GM10266 (cell line): ENCODE results near the gene SPTLC1.
"Not testable (repeated sequence)": the region's sequence is repeated elsewhere in the genome, so short reads cannot be mapped to it uniquely, and the experiment has no call there.

Experiments used
- DNase-seq: peaks from one replicate; pipeline ENCODE4 v3.0.0; 2012; ENCODE audit errors: extremely low spot score
- TF ChIP-seq, protein P1 (sequence below): IDR thresholded peaks from 2 replicates; pipeline ENCODE4 v1.5.1; 2012; ENCODE audit warnings: mild to moderate bottlenecking, low read depth; ENCODE audit not compliant: control insufficient read depth, insufficient read depth; ENCODE audit errors: missing control alignments

The SPTLC1 gene

DNA sequence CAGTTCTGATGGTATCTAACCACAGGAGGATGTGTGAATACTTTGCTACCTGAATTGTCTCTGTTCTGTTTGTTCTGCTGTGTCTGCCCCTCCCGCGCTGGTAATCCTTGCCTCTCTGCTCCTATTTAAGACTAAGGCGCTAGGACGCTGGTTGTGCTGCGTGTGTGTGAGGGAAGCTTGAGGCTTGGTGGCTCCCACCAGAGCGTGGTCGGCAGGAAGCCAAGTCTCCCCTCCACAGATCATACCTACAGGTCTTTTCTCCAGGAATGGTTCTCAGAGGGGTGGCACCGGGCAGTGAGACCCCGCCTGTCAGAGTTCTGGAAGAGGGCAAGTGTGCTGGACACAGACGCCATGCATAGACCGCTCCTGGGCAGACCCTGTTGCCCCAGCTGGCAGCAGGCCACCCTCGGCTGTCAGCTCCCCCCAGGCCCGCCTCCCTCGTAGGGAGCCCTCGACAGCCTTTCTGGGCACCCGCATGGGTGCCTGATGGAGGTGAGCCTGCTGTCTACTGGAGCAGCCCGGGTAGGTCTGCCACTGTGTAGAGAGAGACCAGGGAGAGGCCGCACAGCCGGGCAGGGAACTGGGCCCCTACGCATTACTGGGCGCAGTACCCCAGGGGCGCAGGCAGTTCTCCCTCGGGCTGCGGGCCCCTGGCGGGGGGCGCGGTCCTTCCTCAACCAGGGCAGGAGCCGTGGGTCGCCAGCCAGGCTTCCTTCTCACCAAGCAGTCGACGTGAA lies 111.7 kb downstream of the SPTLC1 start:
- TF ChIP-seq, protein P1, sequence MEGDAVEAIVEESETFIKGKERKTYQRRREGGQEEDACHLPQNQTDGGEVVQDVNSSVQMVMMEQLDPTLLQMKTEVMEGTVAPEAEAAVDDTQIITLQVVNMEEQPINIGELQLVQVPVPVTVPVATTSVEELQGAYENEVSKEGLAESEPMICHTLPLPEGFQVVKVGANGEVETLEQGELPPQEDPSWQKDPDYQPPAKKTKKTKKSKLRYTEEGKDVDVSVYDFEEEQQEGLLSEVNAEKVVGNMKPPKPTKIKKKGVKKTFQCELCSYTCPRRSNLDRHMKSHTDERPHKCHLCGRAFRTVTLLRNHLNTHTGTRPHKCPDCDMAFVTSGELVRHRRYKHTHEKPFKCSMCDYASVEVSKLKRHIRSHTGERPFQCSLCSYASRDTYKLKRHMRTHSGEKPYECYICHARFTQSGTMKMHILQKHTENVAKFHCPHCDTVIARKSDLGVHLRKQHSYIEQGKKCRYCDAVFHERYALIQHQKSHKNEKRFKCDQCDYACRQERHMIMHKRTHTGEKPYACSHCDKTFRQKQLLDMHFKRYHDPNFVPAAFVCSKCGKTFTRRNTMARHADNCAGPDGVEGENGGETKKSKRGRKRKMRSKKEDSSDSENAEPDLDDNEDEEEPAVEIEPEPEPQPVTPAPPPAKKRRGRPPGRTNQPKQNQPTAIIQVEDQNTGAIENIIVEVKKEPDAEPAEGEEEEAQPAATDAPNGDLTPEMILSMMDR, result no peak

DNA sequence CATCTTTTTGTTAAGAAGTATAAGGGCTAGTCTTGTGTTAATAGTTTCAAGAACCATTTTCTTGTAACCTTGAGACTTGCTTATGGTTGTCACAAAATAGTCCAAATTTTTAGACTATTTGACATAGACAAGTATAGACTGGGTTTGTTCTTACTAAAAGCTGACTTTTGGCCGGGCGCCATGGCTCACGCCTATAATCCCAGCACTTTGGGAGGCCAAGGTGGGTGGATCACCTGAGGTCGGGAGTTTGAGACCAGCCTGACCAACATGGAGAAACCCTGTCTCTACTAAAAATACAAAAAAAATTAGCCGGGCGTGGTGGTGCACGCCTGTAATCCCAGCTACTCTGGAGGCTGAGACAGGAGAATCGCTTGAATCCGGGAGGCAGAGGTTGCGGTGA lies 113.3 kb downstream of the SPTLC1 start:
- not testable (repeated sequence) for DNase-seq

More for the DNA sequence above, 111.7 kb downstream of the SPTLC1 start:
- DNase-seq, result no peak

DNA sequence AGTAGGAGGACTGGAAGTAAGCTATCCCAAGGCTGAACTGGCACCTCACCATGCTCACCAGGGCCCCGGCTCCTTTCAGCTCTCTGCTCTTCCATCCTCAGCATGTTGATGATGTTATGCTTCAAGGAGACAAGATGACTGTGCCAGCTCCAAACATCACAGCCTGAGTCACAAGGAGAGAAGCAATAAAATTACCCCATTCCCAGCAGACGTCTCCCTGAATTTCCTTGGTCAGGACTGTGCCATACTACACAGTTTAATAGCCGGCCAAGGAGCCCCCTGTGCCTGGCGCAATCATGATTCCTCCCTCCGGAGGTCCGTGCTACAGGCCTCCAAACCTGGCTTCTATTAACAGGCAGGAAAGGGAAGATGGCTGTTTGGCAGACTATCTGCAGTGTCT lies 114.0 kb downstream of the SPTLC1 start:
- no peak for DNase-seq

DNA sequence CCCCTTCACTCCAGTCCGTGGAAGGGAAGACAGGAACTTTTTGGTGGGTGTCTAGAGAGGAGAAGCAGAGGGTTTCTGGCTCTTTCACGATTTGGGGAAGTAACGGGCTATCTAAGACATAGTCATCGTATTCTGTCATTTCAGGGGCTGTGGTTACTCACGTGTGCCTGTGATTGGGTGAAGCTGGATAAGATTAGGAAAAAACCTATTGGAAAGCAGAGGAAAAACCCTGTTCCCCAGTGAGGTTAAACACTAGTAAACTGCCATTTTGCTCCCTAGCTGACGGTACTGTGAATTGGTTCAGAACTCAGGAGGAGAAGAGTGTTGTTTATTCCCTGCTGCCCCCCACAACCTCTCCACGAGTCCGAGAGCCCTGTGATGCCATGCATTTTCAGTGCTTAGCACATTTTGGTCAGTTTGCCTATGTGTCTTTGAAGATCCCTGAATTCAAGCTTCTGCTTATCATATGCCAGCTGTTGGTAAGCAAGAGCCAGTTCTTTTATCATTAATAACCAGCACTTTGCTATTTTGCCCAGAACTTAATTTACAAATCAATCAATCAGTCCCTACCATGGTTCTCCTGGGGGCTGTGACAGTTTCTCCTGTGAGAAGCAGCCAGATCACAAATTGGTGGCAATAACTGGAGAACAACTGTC lies 120.1 kb downstream of the SPTLC1 start:
- DNase-seq, result no peak
- TF ChIP-seq, protein P1, result no peak

More for the DNA sequence above, 114.0 kb downstream of the SPTLC1 start:
- TF ChIP-seq, protein P1, result no peak

DNA sequence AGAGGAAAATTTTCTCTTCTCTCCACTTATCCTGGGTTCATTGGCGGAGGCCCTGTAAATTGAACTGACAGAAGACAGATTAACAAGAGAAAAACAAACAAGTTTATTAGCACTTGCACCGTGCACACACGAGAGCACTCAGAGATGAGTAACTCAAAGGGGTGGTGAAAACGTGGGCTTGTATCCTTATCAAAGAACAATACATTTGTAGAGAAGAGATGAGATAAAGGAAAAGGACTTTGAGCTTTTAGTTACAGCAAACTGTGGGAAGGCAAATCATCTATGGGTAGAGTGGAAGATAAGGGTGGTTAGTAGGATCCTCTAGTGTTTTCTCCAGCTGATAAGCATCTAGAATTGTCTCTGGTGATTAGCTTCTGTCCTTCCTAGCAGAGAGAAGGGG lies 120.8 kb downstream of the SPTLC1 start:
- TF ChIP-seq, protein P1, result no peak
- no peak for DNase-seq

DNA sequence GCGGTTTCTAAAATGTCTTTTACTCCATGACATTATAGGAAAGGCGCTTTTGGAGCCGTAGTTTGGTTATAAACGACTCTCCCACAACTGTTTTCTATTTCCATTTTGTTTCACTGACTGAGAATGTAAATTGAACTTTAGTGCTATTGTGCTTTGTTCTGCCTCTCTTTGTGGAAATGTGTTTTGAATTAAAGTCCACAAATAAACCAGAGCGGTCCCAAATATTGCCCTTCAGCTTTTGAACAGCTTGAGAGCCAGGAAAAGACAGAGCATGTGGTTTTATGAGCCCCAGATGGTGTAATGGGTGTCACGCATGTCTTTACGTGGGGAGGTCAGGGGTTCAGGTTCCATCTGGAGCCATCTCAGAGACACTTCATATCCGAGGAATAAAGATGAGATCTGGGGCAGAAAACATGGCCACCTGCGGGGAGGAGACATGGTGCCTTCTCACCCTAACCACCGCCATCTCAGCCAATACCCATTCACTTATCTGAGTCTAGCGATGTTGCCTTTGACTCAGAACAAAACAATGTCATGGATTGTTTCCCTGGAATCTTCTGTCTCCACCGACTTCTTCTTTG lies 122.7 kb downstream of the SPTLC1 start:
- DNase-seq, result no peak
- TF ChIP-seq, protein P1, result no peak

DNA sequence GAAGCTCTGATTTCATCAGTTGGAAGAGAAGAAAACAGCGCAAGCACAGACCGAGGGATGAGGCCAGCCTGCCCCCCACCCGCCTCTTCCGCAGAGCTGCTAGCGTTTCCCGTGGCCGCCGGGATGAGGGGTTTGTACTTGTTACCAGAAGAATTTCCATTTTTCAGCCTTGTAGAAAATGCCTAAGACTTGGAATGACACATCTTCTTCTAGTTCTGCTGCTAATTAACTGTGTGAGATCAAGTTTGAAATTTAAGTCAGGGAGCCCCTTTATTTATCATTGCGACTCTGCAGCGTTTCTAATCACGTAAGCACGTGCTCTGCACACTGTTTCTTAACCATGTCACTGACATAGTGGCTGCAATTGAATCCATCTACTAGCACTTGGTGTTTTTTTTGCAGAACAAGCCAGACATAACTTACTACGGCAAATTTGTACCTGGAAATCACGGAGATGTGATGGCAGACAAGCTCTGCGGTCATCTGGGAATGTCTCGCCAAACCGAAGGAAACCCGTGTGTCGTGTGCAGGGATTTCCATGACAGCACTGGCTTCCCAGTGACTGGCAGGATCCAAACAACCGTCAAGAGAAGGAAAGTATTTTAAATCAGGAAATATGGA lies 123.4 kb downstream of the SPTLC1 start:
- TF ChIP-seq, protein P1, result no peak
- no peak for DNase-seq
